Mesenchymal stem cell (in vitro differentiated cells and primary cell): ENCODE data around the gene ZNF431.

Experiments
- DNase-seq: peaks from one replicate; pipeline ENCODE4 v3.0.0-alpha.2; 2013
- H2AFZ ChIP-seq: one replicate; pipeline ENCODE4 v1.6.1; 2013; ENCODE audit warnings: low read depth, mild to moderate bottlenecking, control low read depth, inconsistent platforms, low read length, moderate library complexity
- H2AK5ac ChIP-seq: 2 replicates; pipeline ENCODE4 v1.6.1; 2013; ENCODE audit warnings: low read length, moderate library complexity, mild to moderate bottlenecking, inconsistent platforms; ENCODE audit not compliant: severe bottlenecking
- H2BK120ac ChIP-seq: one replicate; pipeline ENCODE4 v1.6.1; 2013; ENCODE audit warnings: low read depth, mild to moderate bottlenecking, inconsistent platforms, low read length, moderate library complexity
- H2BK12ac ChIP-seq, 2 experiments: one replicate each; pipeline ENCODE4 v1.6.1; 2013; ENCODE audit warnings: inconsistent platforms in 2 of 2, low read length in 2 of 2, mild to moderate bottlenecking in 2 of 2, moderate library complexity in 2 of 2, control low read depth in 1 of 2
- H2BK15ac ChIP-seq: one replicate; pipeline ENCODE4 v1.6.1; 2013; ENCODE audit warnings: mild to moderate bottlenecking, low read depth, inconsistent platforms; ENCODE audit not compliant: poor library complexity, severe bottlenecking
- H2BK5ac ChIP-seq: 2 replicates; pipeline ENCODE4 v1.6.1; 2013; ENCODE audit warnings: low read depth, mild to moderate bottlenecking, low read length, control low read depth, inconsistent platforms; ENCODE audit not compliant: poor library complexity, severe bottlenecking
- H3K14ac ChIP-seq, 2 experiments: one replicate each; pipeline ENCODE4 v1.6.1; 2013; ENCODE audit warnings: inconsistent platforms in 2 of 2, low read length in 2 of 2, control low read depth in 1 of 2, mild to moderate bottlenecking in 1 of 2, moderate library complexity in 1 of 2
- H3K18ac ChIP-seq, 2 experiments: one replicate each; pipeline ENCODE4 v1.6.1; 2013; ENCODE audit warnings: inconsistent platforms in 2 of 2, low read length in 2 of 2, control low read depth in 1 of 2, low read depth in 1 of 2, mild to moderate bottlenecking in 1 of 2
- H3K23ac ChIP-seq, 2 experiments: one replicate each; pipeline ENCODE4 v1.6.1; 2013; ENCODE audit warnings: inconsistent platforms in 2 of 2, low read length in 2 of 2, mild to moderate bottlenecking in 2 of 2, moderate library complexity in 2 of 2, control low read depth in 1 of 2
- H3K27ac ChIP-seq: 2 replicates; pipeline ENCODE4 v1.5.1; 2013; ENCODE audit warnings: mild to moderate bottlenecking, moderate library complexity, low read length, control low read depth, inconsistent platforms; ENCODE audit not compliant: poor library complexity, severe bottlenecking
- H3K27me3 ChIP-seq, 2 experiments: 2 replicates each; pipeline versions ENCODE4 v1.6.1 to v1.7.0; 2013; ENCODE audit warnings: low read length in 2 of 2, mild to moderate bottlenecking in 2 of 2, moderate library complexity in 2 of 2, control low read depth in 1 of 2, inconsistent platforms in 1 of 2; ENCODE audit not compliant: control insufficient read depth in 1 of 2, insufficient read depth in 1 of 2
- H3K36me3 ChIP-seq, 2 experiments: 2 replicates each; pipeline versions ENCODE4 v1.6.1 to v1.7.0; 2013; ENCODE audit warnings: low read length in 2 of 2, control low read depth in 1 of 2, inconsistent platforms in 1 of 2, low read depth in 1 of 2, mild to moderate bottlenecking in 1 of 2; ENCODE audit not compliant: insufficient read depth in 2 of 2, control insufficient read depth in 1 of 2
- H3K4ac ChIP-seq, 2 experiments: one replicate each; pipeline ENCODE4 v1.6.1; 2013; ENCODE audit warnings: inconsistent platforms in 2 of 2, low read length in 2 of 2, mild to moderate bottlenecking in 2 of 2, moderate library complexity in 2 of 2, control low read depth in 1 of 2, low read depth in 1 of 2
- H3K4me1 ChIP-seq: 2 replicates; pipeline ENCODE4 v1.6.1; 2013; ENCODE audit warnings: low read depth, low read length, control low read depth; ENCODE audit not compliant: control insufficient read depth, insufficient read depth
- H3K4me2 ChIP-seq: 2 replicates; pipeline ENCODE4 v1.6.1; 2013; ENCODE audit warnings: low read length, mild to moderate bottlenecking, inconsistent platforms; ENCODE audit not compliant: poor library complexity, severe bottlenecking
- H3K4me3 ChIP-seq, 2 experiments: 2 replicates each; pipeline versions ENCODE4 v1.5.1 to v1.7.0; 2013; ENCODE audit warnings: low read length in 2 of 2, mild to moderate bottlenecking in 2 of 2, control low read depth in 1 of 2, low read depth in 1 of 2; ENCODE audit not compliant: insufficient read depth in 1 of 2
- H3K79me1 ChIP-seq: replicated peaks from 2 replicates; pipeline ENCODE4 v1.6.1; 2013; ENCODE audit warnings: mild to moderate bottlenecking, control low read depth, low read length, inconsistent platforms; ENCODE audit not compliant: poor library complexity, severe bottlenecking
- H3K9ac ChIP-seq: 2 replicates; pipeline ENCODE4 v1.7.0; 2013; ENCODE audit warnings: mild to moderate bottlenecking, low read length, moderate library complexity
- H3K9me3 ChIP-seq: 2 replicates; pipeline ENCODE4 v1.7.0; 2013; ENCODE audit warnings: mild to moderate bottlenecking, low read length; ENCODE audit not compliant: control insufficient read depth
- H4K8ac ChIP-seq: one replicate; pipeline ENCODE4 v1.6.1; 2013; ENCODE audit warnings: inconsistent platforms, mild to moderate bottlenecking, low read length, moderate library complexity
- H4K91ac ChIP-seq: one replicate; pipeline ENCODE4 v1.6.1; 2013; ENCODE audit warnings: mild to moderate bottlenecking, low read length, inconsistent platforms
- WGBS: methylation state at CpG from one replicate; pipeline ENCODE4 v1.1.7; 2013; ENCODE audit warnings: mixed read lengths; 5-methylcytosine and 5-hydroxymethylcytosine counted together

Gene ZNF431

GRCh38 chr19:21128901-21129698, 12.7 kb upstream of the ZNF431 start:
- no peak overlapping the region for H2BK12ac ChIP-seq
- WGBS: 92% methylated on average over 6 of the region's 6 CpGs
- H3K4me1 ChIP-seq: no peaks in the 10 kb centered on the region
- H3K4me2 ChIP-seq: no peak overlapping the region
- H2AFZ ChIP-seq: no peak overlapping the region
- H3K23ac ChIP-seq: no peak overlapping the region
- H2BK120ac ChIP-seq: no peak overlapping the region
- H2BK5ac ChIP-seq: no peak overlapping the region
- H4K91ac ChIP-seq: no peak overlapping the region
- no peak overlapping the region for H3K4ac ChIP-seq
- no peak overlapping the region for H3K18ac ChIP-seq
- no peak overlapping the region for H3K27ac ChIP-seq
- peaks cover 27% of the 10 kb centered on the region for H3K9me3 ChIP-seq
- no peak for DNase-seq
- H2AK5ac ChIP-seq: no peak overlapping the region
- no peak overlapping the region for H3K4me3 ChIP-seq
- H3K9ac ChIP-seq: no peak overlapping the region
- H4K8ac ChIP-seq: no peak overlapping the region
- H3K27me3 ChIP-seq: no peaks in the 10 kb centered on the region
- H2BK15ac ChIP-seq: no peak overlapping the region
- no peak overlapping the region for H3K14ac ChIP-seq
- H3K36me3 ChIP-seq: no peaks in the 10 kb centered on the region
- H3K79me1 ChIP-seq: no peaks in the 10 kb centered on the region

GRCh38 chr19:21130097-21130775, 11.6 kb upstream of the ZNF431 start:
- no peak overlapping the region for H2BK12ac ChIP-seq
- no peak overlapping the region for H3K4me2 ChIP-seq
- no peaks in the 10 kb centered on the region for H3K79me1 ChIP-seq
- H3K27me3 ChIP-seq: no peaks in the 10 kb centered on the region
- H3K9me3 ChIP-seq: peaks cover 24% of the 10 kb centered on the region
- H2AFZ ChIP-seq: no peak overlapping the region
- H3K4me3 ChIP-seq: no peak overlapping the region
- no peak overlapping the region for H3K18ac ChIP-seq
- H2BK15ac ChIP-seq: no peak overlapping the region
- no peak overlapping the region for H4K8ac ChIP-seq
- no peak overlapping the region for H2BK5ac ChIP-seq
- H2BK120ac ChIP-seq: no peak overlapping the region
- no peak overlapping the region for H3K4ac ChIP-seq
- no peak for DNase-seq
- H3K9ac ChIP-seq: no peak overlapping the region
- H2AK5ac ChIP-seq: no peak overlapping the region
- no peak overlapping the region for H3K27ac ChIP-seq
- H3K14ac ChIP-seq: no peak overlapping the region
- no peak overlapping the region for H4K91ac ChIP-seq
- no peaks in the 10 kb centered on the region for H3K36me3 ChIP-seq
- no peak overlapping the region for H3K23ac ChIP-seq
- 100% methylated on average over 2 of the region's 3 CpGs for WGBS
- H3K4me1 ChIP-seq: no peaks in the 10 kb centered on the region

GRCh38 chr19:21133633-21134032, 8.2 kb upstream of the ZNF431 start:
- no peak overlapping the region for H2AK5ac ChIP-seq
- 80% methylated on average over 1 of the region's 1 CpG for WGBS

DNA sequence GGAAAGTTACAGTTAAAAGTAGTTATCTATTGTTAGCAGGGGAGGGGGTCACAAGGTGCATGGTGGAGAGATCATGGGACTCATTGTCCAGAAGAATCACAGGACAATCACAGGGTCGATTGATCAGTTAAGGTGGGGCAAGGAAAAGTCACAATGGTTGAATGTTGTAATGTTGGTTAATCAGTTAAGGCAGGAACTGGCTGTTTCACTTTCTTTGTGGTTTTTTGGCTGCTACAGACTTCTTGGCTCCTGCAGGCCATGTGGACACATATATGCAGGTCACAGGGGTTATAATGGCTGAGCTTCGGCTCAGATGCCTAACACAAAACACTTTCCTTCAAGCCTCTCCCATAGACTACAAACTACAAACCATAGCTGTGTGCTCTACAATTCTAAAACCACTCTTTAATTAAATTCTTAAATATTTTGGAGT, 6.9 kb upstream of the ZNF431 start:
- no peak overlapping the region for H3K4me2 ChIP-seq
- H3K4me1 ChIP-seq: no peaks in the 10 kb centered on the region
- H2BK12ac ChIP-seq: no peak overlapping the region
- no peaks in the 10 kb centered on the region for H3K36me3 ChIP-seq
- no peak overlapping the region for H2AFZ ChIP-seq
- H2BK5ac ChIP-seq: no peak overlapping the region
- no peak overlapping the region for H3K9ac ChIP-seq
- H2BK120ac ChIP-seq: no peak overlapping the region
- no peak overlapping the region for H3K4me3 ChIP-seq
- H3K79me1 ChIP-seq: no peaks in the 10 kb centered on the region
- WGBS: 95% methylated on average over 1 of the region's 2 CpGs
- H4K91ac ChIP-seq: no peak overlapping the region
- no peak overlapping the region for H3K18ac ChIP-seq
- no peak overlapping the region for H3K14ac ChIP-seq
- H3K4ac ChIP-seq: no peak overlapping the region
- H3K27me3 ChIP-seq: no peaks in the 10 kb centered on the region
- H3K23ac ChIP-seq: no peak overlapping the region
- DNase-seq: no peak
- no peak overlapping the region for H2AK5ac ChIP-seq
- no peak overlapping the region for H3K27ac ChIP-seq
- H4K8ac ChIP-seq: no peak overlapping the region
- peaks cover 8% of the 10 kb centered on the region for H3K9me3 ChIP-seq
- H2BK15ac ChIP-seq: no peak overlapping the region

More at GRCh38 chr19:21133633-21134032, 8.2 kb upstream of the ZNF431 start:
- no peak overlapping the region for H4K8ac ChIP-seq
- no peak overlapping the region for H2BK5ac ChIP-seq
- H3K9ac ChIP-seq: no peak overlapping the region
- no peak overlapping the region for H3K23ac ChIP-seq
- no peak overlapping the region for H3K4me3 ChIP-seq
- H2BK120ac ChIP-seq: no peak overlapping the region
- no peak overlapping the region for H3K4me2 ChIP-seq
- no peak for DNase-seq
- no peak overlapping the region for H3K4ac ChIP-seq
- H3K18ac ChIP-seq: no peak overlapping the region
- H3K9me3 ChIP-seq: peaks cover 12% of the 10 kb centered on the region
- no peak overlapping the region for H2BK12ac ChIP-seq
- H3K27ac ChIP-seq: no peak overlapping the region
- H2BK15ac ChIP-seq: no peak overlapping the region
- H4K91ac ChIP-seq: no peak overlapping the region
- no peaks in the 10 kb centered on the region for H3K36me3 ChIP-seq
- no peaks in the 10 kb centered on the region for H3K79me1 ChIP-seq
- H3K27me3 ChIP-seq: no peaks in the 10 kb centered on the region
- no peaks in the 10 kb centered on the region for H3K4me1 ChIP-seq
- no peak overlapping the region for H2AFZ ChIP-seq
- no peak overlapping the region for H3K14ac ChIP-seq
